GM12878 (cell line): ENCODE measurements around the gene GAR1. TPM values are rescaled to one million over a fixed set of nuclear protein-coding genes. Genes with fewer than 3 reads are reported as not detected.

Experiments used
- ATAC-seq: fragments of 200-7000 bp; cut with Tn5 transposase; 3 replicates; pipeline ENCODE4 v1.9.1; 2020; ENCODE audit warnings: mild to moderate bottlenecking, moderate library complexity
- BruUV-seq: library from RNA; stranded (reverse); fragments of 400-500 nt; replicated peaks from 2 replicates; lab custom pipeline; 2021; lab: Mats Ljungman, UMichigan
- CTCF ChIA-PET: fragments of 300-600 bp; sonication (Branson Sonifier 250); formaldehyde crosslinking; extraction: SDS; loops from one replicate; lab custom pipeline; 2021; ENCODE audit warnings: inconsistent platforms; lab: Yijun Ruan, JAX
- POLR2A ChIA-PET: fragments of 350-600 bp; formaldehyde crosslinking; extraction: SDS; loops from one replicate; lab custom pipeline; 2021; ENCODE audit warnings: inconsistent platforms; lab: Charles Lee
- RAD21 ChIA-PET: fragments of 300-600 bp; sonication (Branson Sonifier 250); formaldehyde crosslinking; loops from one replicate; lab custom pipeline; 2023; ENCODE audit warnings: antibody characterized with exemption; ENCODE audit not compliant: unreplicated experiment; lab: Charles Lee
- SMC1A ChIA-PET: fragments of 300-600 bp; sonication (Branson Sonifier 250); formaldehyde crosslinking; loops from one replicate; lab custom pipeline; 2023; ENCODE audit not compliant: unreplicated experiment, uncharacterized antibody; lab: Charles Lee
- DNase-seq: peaks from one replicate; pipeline ENCODE4 v3.0.0-alpha.2; 2011; ENCODE audit warnings: low read depth, low spot score
- FAIRE-seq: peaks from 3 replicates; lab custom pipeline; 2011; peaks lifted over from hg19 to GRCh38; lab: Jason Lieb, UNC
- H2AFZ ChIP-seq: 2 replicates; pipeline ENCODE4 v1.6.0; 2011; ENCODE audit warnings: low read depth, low read length, control low read depth; ENCODE audit not compliant: control insufficient read depth
- H3K27ac ChIP-seq: 2 replicates; pipeline ENCODE4 v1.5.1; 2011; ENCODE audit warnings: control low read depth; ENCODE audit not compliant: control insufficient read depth, insufficient read depth
- H3K27me3 ChIP-seq, 2 experiments: replicated peaks in 1 of 2; 2 replicates each; pipeline versions ENCODE4 v1.6.0 to v1.6.1; 2011; ENCODE audit warnings: low read length in 1 of 2; ENCODE audit not compliant: control insufficient read depth in 2 of 2, insufficient read depth in 2 of 2
- H3K36me3 ChIP-seq, 2 experiments: 2 replicates each; pipeline ENCODE4 v1.5.1; 2011; ENCODE audit warnings: low read length in 1 of 2; ENCODE audit not compliant: control insufficient read depth in 2 of 2, insufficient read depth in 2 of 2
- H3K4me1 ChIP-seq: 2 replicates; pipeline ENCODE4 v1.6.1; 2011; ENCODE audit warnings: mild to moderate bottlenecking, low read length, moderate library complexity, mixed read lengths; ENCODE audit not compliant: control insufficient read depth, insufficient read depth
- H3K4me2 ChIP-seq: 2 replicates; pipeline ENCODE4 v1.6.0; 2011; ENCODE audit warnings: control low read depth; ENCODE audit not compliant: control insufficient read depth, insufficient read depth
- H3K4me3 ChIP-seq: fragments of 200-600 bp; sonication (generic); 2 replicates; pipeline ENCODE4 v1.5.1; 2016
- H3K79me2 ChIP-seq: 2 replicates; pipeline ENCODE4 v1.6.0; 2011; ENCODE audit warnings: low read length; ENCODE audit not compliant: control insufficient read depth, insufficient read depth
- H3K9ac ChIP-seq: 2 replicates; pipeline ENCODE4 v1.8.0; 2011; ENCODE audit warnings: low read length, control low read depth, mixed read lengths; ENCODE audit not compliant: control insufficient read depth, insufficient read depth
- H3K9me3 ChIP-seq: replicated peaks from 3 replicates; pipeline ENCODE4 v1.5.1; 2011; ENCODE audit warnings: mild to moderate bottlenecking, low read length; ENCODE audit not compliant: control insufficient read depth, insufficient read depth
- H4K20me1 ChIP-seq: 2 replicates; pipeline ENCODE4 v1.6.0; 2011; ENCODE audit not compliant: control insufficient read depth, insufficient read depth
- BACH1 ChIP-seq: fragments of 450-650 bp; IDR thresholded peaks from 2 replicates; pipeline ENCODE4 v1.6.1; 2017; ENCODE audit warnings: mild to moderate bottlenecking, borderline replicate concordance
- BCL3 ChIP-seq: IDR thresholded peaks from 2 replicates; pipeline ENCODE4 v1.6.1; 2011; ENCODE audit warnings: borderline replicate concordance, low read depth, mild to moderate bottlenecking, moderate library complexity, low read length; ENCODE audit not compliant: insufficient read depth, poor library complexity, severe bottlenecking
- CEBPZ ChIP-seq: fragments of 150-350 bp; IDR thresholded peaks from 2 replicates; pipeline ENCODE4 v1.6.1; 2016; ENCODE audit warnings: low read depth, low read length
- HSF1 ChIP-seq: fragments of 150-350 bp; IDR thresholded peaks from 2 replicates; pipeline ENCODE4 v1.6.1; 2014; ENCODE audit warnings: mild to moderate bottlenecking, low read depth, low read length
- IKZF2 ChIP-seq, 2 experiments: fragments of 450-650 bp; IDR thresholded peaks; 2 replicates each; pipeline ENCODE4 v1.6.1; 2017; ENCODE audit warnings: mild to moderate bottlenecking in 2 of 2, moderate library complexity in 2 of 2
- JUNB ChIP-seq: IDR thresholded peaks from 2 replicates; pipeline ENCODE4 v1.6.1; 2016; ENCODE audit warnings: antibody characterized with exemption, mild to moderate bottlenecking
- MTA2 ChIP-seq: fragments of 450-650 bp; IDR thresholded peaks from 2 replicates; pipeline ENCODE4 v1.6.1; 2016; ENCODE audit warnings: low read depth, mild to moderate bottlenecking, moderate library complexity
- NFYB ChIP-seq: IDR thresholded peaks from 2 replicates; pipeline ENCODE4 v1.6.1; 2011; ENCODE audit warnings: low read depth, mild to moderate bottlenecking, low read length, improper control_type of control experiment, moderate library complexity; ENCODE audit not compliant: insufficient read depth
- POU2F2 ChIP-seq: IDR thresholded peaks from 3 replicates; pipeline ENCODE4 v1.6.1; 2011; ENCODE audit warnings: low read depth, mild to moderate bottlenecking, low read length, borderline replicate concordance
- RFX5 ChIP-seq: IDR thresholded peaks from 2 replicates; pipeline ENCODE4 v1.6.1; 2011; ENCODE audit warnings: low read depth, low read length, improper control_type of control experiment
- SIX5 ChIP-seq: IDR thresholded peaks from 2 replicates; pipeline ENCODE4 v1.6.1; 2011; ENCODE audit warnings: mild to moderate bottlenecking, low read depth, low read length, moderate library complexity; ENCODE audit not compliant: severe bottlenecking
- SMAD1 ChIP-seq: fragments of 450-650 bp; IDR thresholded peaks from 2 replicates; pipeline ENCODE4 v1.6.1; 2018; ENCODE audit warnings: mild to moderate bottlenecking, low read depth; ENCODE audit not compliant: partially characterized antibody
- USF2 ChIP-seq: IDR thresholded peaks from 2 replicates; pipeline ENCODE4 v1.6.1; 2011; ENCODE audit warnings: low read depth, low read length, improper control_type of control experiment, borderline replicate concordance
- ZNF622 ChIP-seq: fragments of 450-650 bp; IDR thresholded peaks from 2 replicates; pipeline ENCODE4 v1.6.1; 2017; ENCODE audit warnings: mild to moderate bottlenecking, inconsistent platforms
- WGBS: methylation state at CpG from one replicate; pipeline ENCODE4 v1.1.6; 2016; ENCODE audit warnings: low lambda C conversion rate; ENCODE audit not compliant: insufficient replicate concordance, insufficient coverage; ENCODE audit errors: missing lambda C conversion rate; 5-methylcytosine and 5-hydroxymethylcytosine counted together
- in situ Hi-C: fragments of 300-500 bp; cut with MboI; formaldehyde crosslinking; loops from 9 replicates; pipeline ENCODE4 v1.14.3; 2018; ENCODE audit warnings: mixed read lengths
- intact Hi-C: fragments of 100-400 bp; cut with micrococcal nuclease; formaldehyde crosslinking; loops from one replicate; pipeline ENCODE4 v1.14.2; 2022; ENCODE audit not compliant: unreplicated experiment
- polyA plus RNA-seq, 11 experiments: library from polyadenylated mRNA; depleted of rRNA in 4 of 11; unstranded in 6 of 11; stranded (reverse) in 5 of 11; fragments of >200 nt; fragmentation: Nextera tagmentation in 4 of 11; fragmentation: Illumina TruSeq in 1 of 11; extraction: Ambion mirVana in 4 of 11; extraction: Trizol in 1 of 11; gene quantifications; 1 replicate in 1 of 11; 2 replicates in 10 of 11; pipeline versions ENCODE4 v1.2.1 to v1.2.3, GENCODE V29; 2011 to 2016; ENCODE audit warnings: inconsistent platforms in 2 of 11, missing spikeins in 2 of 11, low read depth in 1 of 11
- total RNA-seq, 4 experiments: library from RNA; depleted of rRNA in 3 of 4; stranded (reverse); fragments of >200 nt in 3 of 4; fragmentation: Illumina TruSeq in 1 of 4; extraction: Trizol in 1 of 4; gene quantifications; 2 replicates each; pipeline versions ENCODE4 v1.2.1 to v1.2.3, GENCODE V29; 2013 to 2021

Gene GAR1
- total and polyA plus RNA-seq, 10 of the 15 experiments (the other 5 are each of a cell fraction or from before 2014, with no cell fraction given): 11.7 to 76.3 (median 29.8) TPM

DNA sequence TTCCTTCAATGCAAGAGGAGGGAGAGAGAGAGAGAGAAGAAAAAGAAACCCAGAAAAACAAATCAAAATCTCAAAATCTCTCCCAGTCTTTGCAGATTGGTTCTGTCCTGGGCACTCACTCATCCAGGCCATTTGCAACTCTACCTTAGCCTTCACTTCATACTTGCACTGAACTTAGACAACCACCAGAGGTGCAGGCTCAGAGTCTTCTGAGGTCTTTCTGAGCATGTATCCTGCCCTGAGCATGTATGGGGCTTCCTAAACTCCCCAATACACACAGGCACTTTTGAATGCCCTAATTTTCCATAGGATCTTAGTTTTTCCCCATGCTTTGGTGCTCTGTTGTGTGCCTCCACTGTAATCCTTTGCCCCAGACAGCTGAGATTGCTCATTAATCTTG lies 16.7 kb upstream of the GAR1 start (continued):
- TF ChIP-seq USF2: no peak
- no peak for TF ChIP-seq JUNB
- TF ChIP-seq BACH1: no peak
- no peak for TF ChIP-seq POU2F2
- no peak for TF ChIP-seq NFYB

DNA sequence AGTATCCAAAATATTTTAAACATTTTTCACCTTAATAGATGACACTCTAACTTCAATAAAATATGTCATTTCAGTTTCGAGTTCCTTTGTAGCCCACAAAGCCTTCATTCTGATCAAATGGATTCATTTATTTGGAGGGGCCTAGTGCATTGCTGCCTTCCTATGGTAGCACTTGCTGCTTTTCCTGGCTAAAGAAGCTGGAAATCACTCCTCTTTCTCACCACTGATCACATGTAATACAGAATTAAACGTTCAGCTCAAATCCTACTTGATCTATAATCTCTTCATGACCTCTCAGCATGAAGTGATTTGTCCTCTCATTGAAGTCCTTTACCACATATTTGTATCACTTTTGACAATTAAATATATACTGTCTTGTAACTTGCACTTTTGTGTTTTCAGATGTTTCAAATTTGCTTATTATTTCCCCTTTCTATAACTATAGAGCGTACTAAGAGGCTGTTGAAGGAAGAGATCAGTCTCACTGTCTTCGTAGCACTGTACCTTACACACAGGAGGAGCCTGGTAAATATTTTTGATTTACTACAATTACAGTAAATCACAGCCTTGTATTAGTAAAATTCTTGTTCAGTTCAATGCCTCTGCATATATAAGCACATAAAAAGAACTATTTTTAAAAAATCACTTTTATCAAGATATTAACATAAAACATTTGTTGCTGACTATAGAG lies 14.3 kb upstream of the GAR1 start:
- DNase-seq: no peak
- no peak overlapping the region for H3K9ac ChIP-seq
- no peaks in the 10 kb centered on the region for H3K79me2 ChIP-seq
- no peak for FAIRE-seq
- H3K36me3 ChIP-seq: no peaks in the 10 kb centered on the region
- peaks cover 0 to 2% of the 10 kb centered on the region in 2 experiments; a peak in 1 of 4 replicates for H3K27me3 ChIP-seq
- H2AFZ ChIP-seq: no peak overlapping the region
- ChIA-PET RAD21 (interaction anchor here (1.8 to 2.3 kb wide), 2 partner anchors 71 to 97 kb away, joined by 5 to 6 read pairs; partner anchors contain the start of gene CASP6), SMC1A (interaction anchor here (0.7 to 1.1 kb wide), 4 partner anchors 176 to 374 kb away, joined by 3 to 4 read pairs (median 3); no protein-coding TSS in a partner anchor), CTCF (interaction anchor here (0.9 to 2.0 kb wide), 3 partner anchors 100 to 378 kb away, joined by 3 to 5 read pairs (median 4); no protein-coding TSS in a partner anchor), POLR2A (interaction anchor here (0.6 kb wide), 1 partner anchor 175 kb away, joined by 3 read pairs; no protein-coding TSS in a partner anchor)
- in situ Hi-C loops (no loop called here), intact Hi-C loops (no loop called here)
- BruUV-seq: no TSS peak
- WGBS: 30% methylated on average over 4 of the region's 4 CpGs
- no peaks in the 10 kb centered on the region for H4K20me1 ChIP-seq
- H3K4me1 ChIP-seq: no peaks in the 10 kb centered on the region
- no peak overlapping the region for H3K4me3 ChIP-seq
- no peak overlapping the region for H3K4me2 ChIP-seq
- no peak overlapping the region for H3K27ac ChIP-seq
- peaks cover 2% of the 10 kb centered on the region; the same call in 1 of the 3 replicates for H3K9me3 ChIP-seq
- ATAC-seq: no peak
- TF ChIP-seq IKZF2 (IDR thresholded peaks at IDR 0.05): no peak
- TF ChIP-seq HSF1: no peak
- TF ChIP-seq BCL3: no peak
- TF ChIP-seq SIX5: no peak
- no peak for TF ChIP-seq ZNF622
- no peak for TF ChIP-seq SMAD1
- TF ChIP-seq MTA2: no peak
- TF ChIP-seq CEBPZ: no peak
- no peak for TF ChIP-seq RFX5
- TF ChIP-seq JUNB: no peak
